ENCODE measurements around the gene TPO. TPM values are rescaled to one million over a fixed set of nuclear protein-coding genes. Genes with fewer than 3 reads are reported as not detected.
"Not testable (repeated sequence)": the region's sequence is repeated elsewhere in the genome, so short reads cannot be mapped to it uniquely, and the experiment has no call there.

Gene TPO
- total RNA-seq, 2 donors from 2014 or later = 8.4 to 9.7 TPM

DNA sequence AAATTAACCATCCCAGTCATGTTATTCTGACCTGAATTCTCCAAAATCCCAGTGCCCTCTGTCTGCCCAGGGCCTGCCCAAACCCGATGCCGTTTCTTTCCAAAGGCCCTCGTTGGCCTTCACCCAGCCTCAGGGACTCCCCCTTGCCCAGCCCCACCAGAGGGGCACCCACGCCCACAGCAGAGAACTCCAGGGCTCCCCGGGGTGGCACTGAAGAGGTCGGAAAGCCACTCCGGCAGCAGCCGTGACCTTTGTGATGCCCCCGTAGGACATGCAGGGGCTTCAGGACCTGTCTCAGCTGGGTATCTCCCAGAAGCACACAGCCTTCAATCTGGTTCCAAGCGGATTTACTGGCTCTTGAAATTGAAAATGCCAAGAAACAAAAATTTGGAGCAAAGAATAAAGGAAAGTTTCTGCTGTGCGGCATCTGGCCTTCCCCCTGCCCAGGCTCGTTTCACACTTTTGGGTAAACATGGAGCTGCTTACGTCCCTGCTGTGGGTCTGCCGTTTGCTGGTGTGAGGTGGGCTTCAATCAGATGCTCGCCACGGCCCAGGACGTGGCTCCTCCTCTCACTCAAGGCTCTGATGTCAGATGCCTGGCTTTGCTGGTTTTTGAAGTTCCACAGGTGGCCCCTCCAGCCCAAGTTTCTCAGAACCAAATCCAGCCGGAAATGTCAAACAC is 101.3 kb downstream of the TPO start:
- no peak for DNase-seq
- intact Hi-C loops (cut with DNase I) = no loop called here

GRCh38 chr2:1515073-1515430 is 101.8 kb downstream of the TPO start:
- intact Hi-C loops (cut with DNase I) = no loop called here
- DNase-seq = no peak
- no peak for ATAC-seq

More for the DNA sequence above, 101.3 kb downstream of the TPO start:
- no peak for ATAC-seq

DNA sequence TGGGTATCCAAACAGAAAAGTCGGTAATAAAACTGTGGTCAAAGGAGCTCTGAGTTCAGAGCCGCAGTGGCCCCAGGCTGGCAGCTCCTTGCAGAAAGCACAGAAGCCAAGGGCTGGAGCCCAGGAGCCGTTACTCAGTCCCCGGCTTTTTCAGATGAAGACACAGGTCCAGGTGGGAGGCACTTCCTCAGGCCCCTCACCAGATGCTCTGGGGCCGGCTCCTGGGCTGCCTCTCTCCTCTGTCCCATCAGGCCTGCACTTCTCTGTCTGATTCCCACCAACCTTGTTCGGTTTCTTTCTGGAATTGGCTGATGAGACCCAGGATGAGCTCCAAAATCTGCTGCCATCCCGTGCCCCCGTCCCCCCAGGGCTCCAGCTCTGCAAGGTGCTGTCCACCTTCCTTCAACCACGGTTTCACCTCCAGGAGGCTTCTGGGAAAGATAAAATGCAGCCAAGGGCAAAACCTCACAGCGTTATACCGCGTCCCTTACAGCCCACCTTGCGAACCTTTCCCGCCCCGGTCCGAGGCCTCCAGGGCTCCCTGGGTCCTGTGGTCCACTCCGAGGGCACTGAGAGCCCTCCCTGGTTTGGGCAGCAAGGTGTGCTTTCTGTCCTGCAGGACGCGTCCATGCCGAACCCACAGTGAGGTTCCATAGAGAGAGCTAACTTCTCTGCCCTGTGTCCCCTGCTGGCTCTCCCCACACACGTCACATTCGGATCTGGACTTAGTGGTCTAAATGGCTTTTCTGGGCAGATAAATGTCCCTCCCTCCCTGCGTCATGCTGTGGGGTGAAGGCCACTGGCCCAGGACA is 102.9 kb downstream of the TPO start:
- intact Hi-C loops (cut with DNase I) = no loop called here
- DNase-seq (no peak), ATAC-seq (no peak)

GRCh38 chr2:1516798-1517060 is 103.5 kb downstream of the TPO start:
- ATAC-seq (no peak), DNase-seq (no peak)
- intact Hi-C loops (cut with DNase I) = no loop called here

GRCh38 chr2:1517291-1517690 is 104.0 kb downstream of the TPO start:
- intact Hi-C loops (cut with DNase I); ATAC-seq; DNase-seq: not testable (repeated sequence)

- ATAC-seq (no peak), DNase-seq (no peak)
- intact Hi-C loops (cut with DNase I) = no loop called here
Measured at GRCh38 chr2:1517786-1518185, 104.5 kb downstream of the TPO start.

DNA sequence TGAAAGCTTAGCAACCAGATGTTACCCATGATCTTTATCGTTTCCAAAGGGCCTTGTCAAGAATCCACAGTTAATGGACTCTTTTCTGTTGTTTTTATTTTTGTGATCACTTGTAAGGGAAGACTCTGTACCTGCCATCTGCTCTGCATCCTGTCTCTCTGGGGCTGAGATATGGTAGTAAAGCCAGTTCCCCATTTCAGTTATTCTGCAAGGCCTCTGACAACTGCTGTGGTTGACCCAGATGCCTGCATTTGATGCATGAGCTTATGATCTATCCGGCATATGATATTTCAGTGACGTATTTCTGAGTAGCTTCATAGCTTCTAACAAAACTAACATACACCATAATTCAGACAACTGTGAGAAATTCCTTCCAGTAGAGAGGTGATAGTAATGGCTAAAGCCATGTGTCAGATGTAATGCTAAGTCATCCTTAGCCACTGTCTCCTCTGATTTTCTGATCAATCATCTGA is 105.1 kb downstream of the TPO start:
- DNase-seq (no peak), ATAC-seq (no peak)
- intact Hi-C loops (cut with DNase I) = no loop called here

DNA sequence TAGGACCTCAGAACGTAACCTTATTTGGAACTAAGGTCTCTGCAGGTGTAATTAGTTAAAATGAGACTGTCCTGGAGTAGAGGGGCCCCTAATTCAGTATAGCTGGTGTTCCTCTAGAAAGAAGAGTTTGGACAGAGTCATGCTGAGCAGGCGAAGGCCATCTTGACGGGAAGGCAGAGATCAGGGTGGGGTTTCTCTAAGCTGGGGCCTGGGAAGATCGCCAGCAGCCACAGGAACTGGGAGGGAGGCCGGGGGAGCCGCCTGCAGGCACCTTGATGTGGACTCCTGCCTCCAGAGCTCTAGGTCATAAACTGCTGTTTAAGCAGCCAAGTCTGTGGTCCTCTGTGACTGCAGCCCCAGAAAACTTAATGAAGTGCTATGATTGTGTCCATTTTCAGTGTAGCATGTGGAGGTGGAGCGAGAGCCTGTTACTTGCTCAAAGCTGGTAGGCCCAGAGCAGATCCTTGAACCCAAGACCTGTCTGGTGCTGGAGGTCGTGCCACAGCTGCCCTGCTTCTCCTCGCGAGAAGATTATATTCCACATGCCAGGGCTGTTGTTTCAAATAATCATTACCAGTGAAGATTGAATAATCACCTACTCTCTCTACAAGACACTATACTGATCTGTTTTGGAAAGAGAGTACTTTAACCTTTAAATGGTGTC is 105.7 kb downstream of the TPO start:
- DNase-seq = peak; percentile 63
- ATAC-seq = peak in 1 of 2 donors; percentile 47
- intact Hi-C loops (cut with DNase I) = no loop called here

GRCh38 chr2:1521191-1521877 is 108.1 kb downstream of the TPO start:
- ATAC-seq (no peak), DNase-seq (no peak)
- intact Hi-C loops (cut with DNase I) = no loop called here

- intact Hi-C loops (cut with DNase I) = no loop called here
Measured at GRCh38 chr2:1521878-1522830, 108.9 kb downstream of the TPO start.

GRCh38 chr2:1527153-1527992 is 114.1 kb downstream of the TPO start:
- DNase-seq (no peak), ATAC-seq (no peak)
- intact Hi-C loops (cut with DNase I) = no loop called here

More at GRCh38 chr2:1521878-1522830, 108.9 kb downstream of the TPO start:
- ATAC-seq (no peak), DNase-seq (no peak)

DNA sequence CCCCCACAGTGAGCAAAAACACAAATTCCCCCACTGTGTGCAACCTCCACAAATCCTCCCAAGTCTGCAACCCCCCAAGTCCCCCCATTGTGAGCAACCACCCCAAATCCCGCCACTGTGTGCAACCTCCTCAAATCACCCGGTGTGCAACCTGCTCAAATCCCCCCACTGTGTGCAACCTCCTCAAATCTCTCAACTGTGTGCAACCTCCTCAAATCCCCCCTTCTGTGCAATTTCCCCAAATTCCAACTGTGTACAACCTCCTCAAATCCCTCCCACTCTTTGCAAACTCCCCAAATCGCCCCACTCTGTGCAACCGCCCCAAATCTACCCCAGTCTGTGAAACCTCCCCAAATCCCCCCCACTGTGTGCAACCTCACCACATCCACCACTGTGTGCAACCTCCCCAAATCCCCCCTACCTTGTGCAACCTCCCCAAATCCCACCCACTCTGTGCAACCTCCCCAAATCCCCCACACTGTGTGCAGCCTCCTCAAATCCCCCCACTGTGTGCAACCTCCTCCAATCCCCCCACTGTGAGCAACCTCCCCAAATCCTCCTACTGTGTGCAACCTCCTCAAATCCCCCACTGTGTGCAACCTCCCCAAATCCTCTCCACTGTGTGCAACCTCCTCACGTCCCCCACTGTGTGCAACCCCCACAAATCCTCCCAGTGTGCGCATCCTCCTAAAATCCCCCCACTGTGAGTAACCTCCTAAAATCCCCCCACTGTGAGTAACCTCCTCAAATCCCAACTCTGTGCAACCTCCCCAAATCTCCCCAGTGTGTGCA is 115.2 kb downstream of the TPO start:
- no peak for DNase-seq

DNA sequence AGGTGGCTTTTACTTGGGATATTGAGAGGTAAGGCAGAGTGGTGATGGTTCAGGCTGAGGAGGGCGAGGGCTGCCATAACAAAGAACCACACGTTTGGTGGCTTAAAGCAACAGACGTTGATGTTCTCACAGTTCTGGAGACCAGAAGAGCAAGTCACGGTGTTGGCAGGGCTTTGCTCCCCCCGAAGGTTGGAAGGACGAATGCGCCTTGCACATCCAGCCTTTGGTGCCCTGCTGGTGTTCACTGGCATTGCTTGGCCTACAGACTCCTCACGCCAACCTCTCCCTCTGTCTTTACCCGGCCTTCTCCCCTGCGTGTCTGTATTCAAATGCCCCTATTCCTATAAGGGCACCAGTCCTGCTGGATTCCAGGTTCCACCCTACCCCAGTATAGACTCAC is 125.4 kb downstream of the TPO start:
- intact Hi-C loops (cut with DNase I) = no loop called here
- no peak for DNase-seq

More for the DNA sequence above, 115.2 kb downstream of the TPO start:
- peak in 1 of 2 donors; percentile 21 for ATAC-seq
- intact Hi-C loops (cut with DNase I) = no loop called here

DNA sequence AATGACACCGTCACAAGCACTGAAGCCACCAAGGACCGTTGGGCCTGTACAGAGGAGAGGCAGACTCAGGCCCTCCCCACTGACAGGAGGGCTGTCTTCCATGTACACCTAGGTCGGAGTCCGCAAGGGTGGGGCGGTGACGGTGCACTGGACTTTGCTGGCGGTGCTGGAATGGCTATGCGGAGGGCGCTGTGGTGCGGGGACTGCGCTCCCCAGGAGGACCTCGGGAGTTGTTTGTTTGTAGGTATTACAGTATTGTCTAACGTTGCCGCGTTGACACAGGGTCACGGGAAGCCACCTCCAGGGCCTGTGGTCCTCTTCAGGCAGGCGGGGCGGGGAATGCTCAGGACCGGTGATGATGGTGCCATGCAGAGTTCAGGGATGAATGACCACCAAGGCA is 126.2 kb downstream of the TPO start:
- intact Hi-C loops (cut with DNase I) = no loop called here
- DNase-seq (no peak), ATAC-seq (no peak)

More for the DNA sequence above, 125.4 kb downstream of the TPO start:
- ATAC-seq = no peak

DNA sequence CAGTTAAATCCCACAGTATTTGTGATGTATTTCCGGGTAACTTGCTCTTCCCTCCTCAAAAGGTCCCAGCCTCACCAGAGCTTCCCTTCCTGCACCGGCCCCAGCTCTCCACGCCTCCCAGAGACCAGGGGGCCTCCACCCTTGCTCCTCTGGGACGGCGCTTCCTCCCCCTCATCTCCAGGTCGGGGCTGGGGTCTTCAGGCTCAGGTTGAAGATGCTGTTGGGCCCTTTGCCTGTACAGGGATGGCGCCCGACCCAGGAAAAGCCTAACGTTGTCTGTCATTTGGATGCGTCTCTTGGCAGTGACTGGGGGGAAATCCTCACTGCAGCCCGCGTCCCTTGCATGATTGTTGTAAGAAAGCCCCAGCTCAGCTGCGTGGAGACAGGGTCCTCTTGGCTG is 126.7 kb downstream of the TPO start:
- DNase-seq = no peak
- ATAC-seq = no peak
- intact Hi-C loops (cut with DNase I) = loop anchor here in 1 of 2 donors (10.0 kb wide), 1 partner anchor 685 kb away; no protein-coding TSS in a partner anchor

- DNase-seq (no peak), ATAC-seq (no peak)
- intact Hi-C loops (cut with DNase I) = loop anchor here in 1 of 2 donors (10.0 kb wide), 1 partner anchor 686 kb away; no protein-coding TSS in a partner anchor
Measured at GRCh38 chr2:1540481-1540880, 127.2 kb downstream of the TPO start.

GRCh38 chr2:1541040-1541439 is 127.8 kb downstream of the TPO start:
- DNase-seq (no peak), ATAC-seq (no peak)
- intact Hi-C loops (cut with DNase I) = loop anchor here in 1 of 2 donors (10.0 kb wide), 1 partner anchor 686 kb away; no protein-coding TSS in a partner anchor

All from left cardiac atrium (tissue), 4 donors.